ENCODE data around the gene PRR18. TPM values are rescaled to one million over a fixed set of nuclear protein-coding genes. Genes with fewer than 3 reads are reported as not detected.
A peak's percentile ranks its signal among the peaks of the same experiment; 100 is the strongest.

PRR18 gene
- total RNA-seq, 1 donor from 2014 or later = 0.59 TPM

GRCh38 chr6:166278579-166279392, 29.4 kb downstream of the PRR18 start:
- Histone ChIP-seq H3K36me3 (no peaks in the 10 kb centered on the region), H3K27me3 (ENCODE audit: low read depth) (peaks cover 2% of the 10 kb centered on the region), H3K9me3 (no peaks in the 10 kb centered on the region), H3K4me3 (no peak overlapping the region), H3K4me1 (no peaks in the 10 kb centered on the region), H3K27ac (no peak overlapping the region)
- intact Hi-C loops (cut with DNase I) = no loop called here
- ATAC-seq = no peak
- no peak for DNase-seq
- TF ChIP-seq, protein P1, sequence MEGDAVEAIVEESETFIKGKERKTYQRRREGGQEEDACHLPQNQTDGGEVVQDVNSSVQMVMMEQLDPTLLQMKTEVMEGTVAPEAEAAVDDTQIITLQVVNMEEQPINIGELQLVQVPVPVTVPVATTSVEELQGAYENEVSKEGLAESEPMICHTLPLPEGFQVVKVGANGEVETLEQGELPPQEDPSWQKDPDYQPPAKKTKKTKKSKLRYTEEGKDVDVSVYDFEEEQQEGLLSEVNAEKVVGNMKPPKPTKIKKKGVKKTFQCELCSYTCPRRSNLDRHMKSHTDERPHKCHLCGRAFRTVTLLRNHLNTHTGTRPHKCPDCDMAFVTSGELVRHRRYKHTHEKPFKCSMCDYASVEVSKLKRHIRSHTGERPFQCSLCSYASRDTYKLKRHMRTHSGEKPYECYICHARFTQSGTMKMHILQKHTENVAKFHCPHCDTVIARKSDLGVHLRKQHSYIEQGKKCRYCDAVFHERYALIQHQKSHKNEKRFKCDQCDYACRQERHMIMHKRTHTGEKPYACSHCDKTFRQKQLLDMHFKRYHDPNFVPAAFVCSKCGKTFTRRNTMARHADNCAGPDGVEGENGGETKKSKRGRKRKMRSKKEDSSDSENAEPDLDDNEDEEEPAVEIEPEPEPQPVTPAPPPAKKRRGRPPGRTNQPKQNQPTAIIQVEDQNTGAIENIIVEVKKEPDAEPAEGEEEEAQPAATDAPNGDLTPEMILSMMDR (IDR thresholded peaks at IDR 0.05) = no peak

DNA sequence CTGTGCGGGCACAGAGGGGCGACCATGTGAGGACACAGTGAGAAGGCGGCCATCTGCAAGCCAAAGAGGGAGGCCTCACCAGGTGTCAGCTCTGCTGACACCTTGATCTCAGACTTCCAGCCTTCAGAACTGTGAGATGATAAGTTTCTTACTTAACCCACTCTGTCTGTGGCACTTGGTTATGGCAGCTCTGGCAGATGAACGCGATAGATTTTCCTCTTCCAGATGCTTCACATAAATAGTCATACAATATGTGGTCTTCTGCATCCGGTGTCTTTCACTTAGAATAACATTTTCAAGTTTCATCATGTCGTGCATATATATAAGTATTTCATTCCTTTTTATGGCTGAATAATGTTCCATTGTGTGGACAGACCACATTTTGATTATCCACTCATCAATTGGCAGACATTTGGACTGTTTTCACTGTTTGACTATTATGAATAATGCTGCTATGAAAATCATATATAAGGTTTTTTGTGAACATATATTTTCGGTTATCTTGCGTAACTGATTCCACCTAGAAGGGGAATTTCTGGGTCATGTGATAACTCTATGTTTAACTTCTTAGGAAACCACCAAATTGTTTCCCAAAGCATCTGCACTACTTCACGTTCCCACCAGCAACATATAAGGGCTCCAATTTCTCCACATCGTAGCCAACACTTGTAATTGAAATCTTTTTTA, 30.2 kb downstream of the PRR18 start:
- no peaks in the 10 kb centered on the region for H3K36me3 ChIP-seq
- no peak overlapping the region for H3K27ac ChIP-seq
- no peak for DNase-seq
- H3K4me1 ChIP-seq = no peaks in the 10 kb centered on the region
- intact Hi-C loops (cut with DNase I) = no loop called here
- no peak for ATAC-seq
- no peak overlapping the region for H3K4me3 ChIP-seq
- TF ChIP-seq, protein P1 (IDR thresholded peaks at IDR 0.05) = no peak
- no peaks in the 10 kb centered on the region for H3K27me3 ChIP-seq (ENCODE audit: low read depth)
- H3K9me3 ChIP-seq = no peaks in the 10 kb centered on the region

DNA sequence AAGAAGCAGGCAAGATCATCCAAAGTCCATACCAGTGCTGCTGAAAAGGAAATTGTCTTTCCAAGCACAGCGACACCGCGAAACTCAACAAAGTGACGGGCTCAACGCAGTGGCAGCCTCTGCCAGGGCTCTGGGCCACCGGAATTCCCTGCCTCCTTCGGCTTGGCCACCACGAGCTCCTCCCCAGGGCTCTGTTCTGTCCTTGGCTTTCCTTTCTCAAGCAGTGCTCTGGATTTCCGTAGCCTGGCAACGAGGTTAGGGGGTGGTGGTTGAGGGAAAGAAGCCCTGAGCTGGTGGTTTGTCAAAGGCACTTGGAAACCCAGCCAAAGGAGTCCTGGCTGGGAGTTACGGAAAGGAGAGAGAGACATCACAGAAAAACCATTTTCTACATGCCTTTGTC, 31.2 kb downstream of the PRR18 start:
- intact Hi-C loops (cut with DNase I) = no loop called here
- no peak overlapping the region for H3K27ac ChIP-seq
- no peaks in the 10 kb centered on the region for H3K27me3 ChIP-seq (ENCODE audit: low read depth)
- H3K4me3 ChIP-seq = no peak overlapping the region
- DNase-seq (no peak), ATAC-seq (peak in 1 of 2 donors; percentile 49)
- TF ChIP-seq, protein P1 (IDR thresholded peaks at IDR 0.05) = no peak
- H3K9me3 ChIP-seq = no peaks in the 10 kb centered on the region
- H3K4me1 ChIP-seq = no peaks in the 10 kb centered on the region
- no peaks in the 10 kb centered on the region for H3K36me3 ChIP-seq

- no peaks in the 10 kb centered on the region for H3K4me1 ChIP-seq
- intact Hi-C loops (cut with DNase I) = no loop called here
- H3K27me3 ChIP-seq (ENCODE audit: low read depth) = no peaks in the 10 kb centered on the region
- no peaks in the 10 kb centered on the region for H3K9me3 ChIP-seq
- ATAC-seq (peak; percentile 90 to 91), DNase-seq (peak; percentile 87)
- no peaks in the 10 kb centered on the region for H3K36me3 ChIP-seq
- H3K27ac ChIP-seq = no peak overlapping the region
- TF ChIP-seq, protein P1 (IDR thresholded peaks at IDR 0.05) = peak; percentile 99
- no peak overlapping the region for H3K4me3 ChIP-seq
Measured at GRCh38 chr6:166275714-166276166, 32.5 kb downstream of the PRR18 start.

DNA sequence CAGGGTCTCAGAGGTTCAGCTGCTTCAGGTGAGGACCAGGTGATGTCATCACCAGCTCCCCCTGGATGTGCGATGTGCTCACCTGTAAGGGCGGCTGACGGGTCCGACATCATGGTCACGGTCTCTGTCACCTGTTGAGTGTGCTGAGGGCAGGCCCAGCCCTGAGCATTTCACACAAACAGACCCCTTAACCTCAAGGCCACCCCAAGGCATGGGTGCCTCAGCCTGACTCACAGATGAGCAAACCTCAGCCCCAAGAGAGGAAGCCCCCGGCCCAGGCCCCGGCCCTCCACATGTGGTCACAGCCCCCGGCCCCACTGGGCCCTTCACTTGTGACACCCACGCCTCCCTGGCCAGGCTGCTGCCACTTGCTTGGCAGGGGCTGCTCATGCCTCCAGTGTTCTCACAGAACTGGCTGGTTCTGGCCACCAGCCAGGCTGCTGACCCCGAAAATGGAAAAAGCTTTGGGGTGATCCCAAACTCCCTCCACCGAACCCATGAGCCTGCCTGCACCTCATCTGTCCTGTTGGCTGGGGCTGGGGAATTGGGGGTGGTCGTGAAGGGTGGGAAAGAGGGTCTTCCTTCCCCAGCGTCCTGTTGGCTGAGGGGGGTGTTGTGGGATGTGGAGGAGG, 33.3 kb downstream of the PRR18 start:
- TF ChIP-seq, protein P1 (IDR thresholded peaks at IDR 0.05) = no peak
- Histone ChIP-seq H3K4me1 (no peaks in the 10 kb centered on the region), H3K4me3 (no peak overlapping the region), H3K36me3 (no peaks in the 10 kb centered on the region), H3K9me3 (no peaks in the 10 kb centered on the region), H3K27ac (no peak overlapping the region), H3K27me3 (ENCODE audit: low read depth) (no peaks in the 10 kb centered on the region)
- intact Hi-C loops (cut with DNase I) = no loop called here
- ATAC-seq (no peak), DNase-seq (no peak)

Measured in lower lobe of right lung (tissue), 2 donors.